Measurements from ENCODE around the gene POLR1E.

Gene POLR1E

GRCh38 chr9:37485389-37486255 is at the start of gene POLR1E:
Gene POLR1E (plus strand): TSS chr9:37485948. CDS start chr9:37486048, 100 bp downstream.
- no peak for FAIRE-seq

GRCh38 chr9:37436540-37436939 is 49.2 kb upstream of the POLR1E start:
- no peak for FAIRE-seq

- no peak for FAIRE-seq
Measured at GRCh38 chr9:37437010-37437409, 48.7 kb upstream of the POLR1E start.

GRCh38 chr9:37437621-37438020 is 48.1 kb upstream of the POLR1E start:
- no peak for FAIRE-seq

GRCh38 chr9:37438359-37438758 is 47.4 kb upstream of the POLR1E start:
- no peak for FAIRE-seq

- no peak for FAIRE-seq
Measured at GRCh38 chr9:37441776-37442370, 43.9 kb upstream of the POLR1E start.

- FAIRE-seq: no peak
Measured at GRCh38 chr9:37442556-37442955, 43.2 kb upstream of the POLR1E start.

- no peak for FAIRE-seq
Measured at GRCh38 chr9:37443566-37443965, 42.2 kb upstream of the POLR1E start.

GRCh38 chr9:37444890-37445289 is 40.9 kb upstream of the POLR1E start:
- FAIRE-seq: no peak

- FAIRE-seq: no peak
Measured at GRCh38 chr9:37445832-37446231, 39.9 kb upstream of the POLR1E start.

- no peak for FAIRE-seq
Measured at GRCh38 chr9:37446401-37446800, 39.3 kb upstream of the POLR1E start.

GRCh38 chr9:37447111-37447510 is 38.6 kb upstream of the POLR1E start:
- FAIRE-seq: no peak

GRCh38 chr9:37449862-37450632 is 35.7 kb upstream of the POLR1E start:
- no peak for FAIRE-seq

GRCh38 chr9:37451628-37452027 is 34.1 kb upstream of the POLR1E start:
- no peak for FAIRE-seq

- FAIRE-seq: no peak
Measured at GRCh38 chr9:37452611-37453010, 33.1 kb upstream of the POLR1E start.

GRCh38 chr9:37453827-37454226 is 31.9 kb upstream of the POLR1E start:
- no peak for FAIRE-seq

GRCh38 chr9:37454238-37454637 is 31.5 kb upstream of the POLR1E start:
- no peak for FAIRE-seq

- FAIRE-seq: no peak
Measured at GRCh38 chr9:37455884-37456647, 29.7 kb upstream of the POLR1E start.

GRCh38 chr9:37456817-37457216 is 28.9 kb upstream of the POLR1E start:
- FAIRE-seq: no peak

- no peak for FAIRE-seq
Measured at GRCh38 chr9:37464006-37464405, 21.7 kb upstream of the POLR1E start.

- FAIRE-seq: no peak
Measured at GRCh38 chr9:37464426-37465248, 21.1 kb upstream of the POLR1E start.

Data from TTC549 (cell line).